ENCODE results near the gene COLQ. TPM values are rescaled to one million over a fixed set of nuclear protein-coding genes. Genes with fewer than 3 reads are reported as not detected.
"Not testable (repeated sequence)": the region's sequence is repeated elsewhere in the genome, so short reads cannot be mapped to it uniquely, and the experiment has no call there.

The COLQ gene
- total and polyA plus RNA-seq, 11 donors = 2.1 to 33.0 (median 10.7) TPM

- intact Hi-C loops (cut with DNase I) = no loop called here
- DNase-seq (no peak), ATAC-seq (no peak)
- Histone ChIP-seq H3K27me3 (no peaks in the 10 kb centered on the region), H3K27ac (peak overlapping the region in 1 of 12 donors; percentile 56), H3K9me3 (no peaks in the 10 kb centered on the region), H3K4me1 (peaks cover 0 to 12% (median 0%) of the 10 kb centered on the region in 12 donors), H3K4me3 (no peak overlapping the region), H3K36me3 (no peaks in the 10 kb centered on the region)
- TF ChIP-seq POLR2A (IDR thresholded peaks at IDR 0.05) (no peak), CTCF (IDR thresholded peaks at IDR 0.05) (no peak)
- 61 to 65% (median 64%) methylated on average over 2 of the region's 2 CpGs for WGBS, 4 donors
Observed at GRCh38 chr3:15536856-15537255, 15.3 kb upstream of the COLQ start.

- peak overlapping the region in 1 of 12 donors; percentile 56 for H3K27ac ChIP-seq
- WGBS, 4 donors = 94 to 100% (median 99%) methylated on average over 1 of the region's 1 CpG
- H3K27me3 ChIP-seq = no peaks in the 10 kb centered on the region
- H3K4me1 ChIP-seq = peaks cover 0 to 12% (median 0%) of the 10 kb centered on the region in 12 donors
- H3K9me3 ChIP-seq = no peaks in the 10 kb centered on the region
- no peak for TF ChIP-seq POLR2A (IDR thresholded peaks at IDR 0.05)
- no peak for TF ChIP-seq CTCF (IDR thresholded peaks at IDR 0.05)
- no peak for DNase-seq
- H3K4me3 ChIP-seq = no peak overlapping the region
- H3K36me3 ChIP-seq = no peaks in the 10 kb centered on the region
- intact Hi-C loops (cut with DNase I) = no loop called here
- ATAC-seq = no peak
Observed at GRCh38 chr3:15535732-15536131, 14.2 kb upstream of the COLQ start.

DNA sequence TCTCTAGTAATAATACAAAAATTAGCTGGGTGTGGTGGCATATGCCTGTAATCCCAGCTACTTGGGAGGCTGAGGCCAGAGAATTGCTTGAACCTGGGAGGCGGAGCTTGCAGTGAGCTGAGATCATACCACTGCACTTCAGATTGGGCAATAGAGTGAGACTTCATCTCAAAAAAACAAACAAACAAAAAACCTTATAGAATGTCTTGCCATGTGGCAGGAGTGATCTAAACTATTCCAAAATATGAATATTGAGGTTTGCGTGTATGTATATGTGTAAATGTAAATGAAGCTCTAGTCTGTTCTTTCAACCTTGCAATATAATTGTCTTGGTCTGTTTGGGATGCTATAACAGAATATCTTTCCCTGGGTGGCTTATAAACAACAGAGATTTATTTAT lies 11.1 kb upstream of the COLQ start:
- DNase-seq; intact Hi-C loops (cut with DNase I); H3K4me3 ChIP-seq; H3K27ac ChIP-seq; H3K36me3 ChIP-seq; H3K27me3 ChIP-seq; ATAC-seq; H3K9me3 ChIP-seq: not testable (repeated sequence)
- WGBS, 4 donors = 93 to 99% (median 98%) methylated on average over 2 of the region's 2 CpGs
- peaks cover 0 to 26% (median 0%) of the 10 kb centered on the region in 12 donors for H3K4me1 ChIP-seq

DNA sequence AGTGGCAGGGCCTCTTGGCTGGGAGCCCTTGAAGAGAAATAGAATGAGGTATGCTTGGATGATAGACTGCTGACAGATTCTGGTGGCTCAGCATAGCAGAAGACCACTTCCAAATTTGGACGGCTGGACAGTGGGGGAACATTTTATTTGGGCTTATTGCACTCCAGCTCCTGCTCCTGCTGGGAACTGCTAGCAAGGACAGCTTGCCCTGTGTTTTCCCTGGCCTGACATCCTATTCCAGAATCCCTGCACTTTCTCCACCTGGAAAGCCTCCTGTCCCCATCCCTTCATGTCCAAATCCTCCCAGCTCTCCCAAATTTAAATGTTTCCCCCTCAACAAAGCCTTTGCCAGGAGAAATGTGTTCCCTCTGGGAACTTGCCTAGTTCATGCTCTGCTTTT lies 9.8 kb upstream of the COLQ start:
- Histone ChIP-seq H3K4me3 (no peak overlapping the region), H3K27ac (no peak overlapping the region), H3K27me3 (no peaks in the 10 kb centered on the region), H3K9me3 (no peaks in the 10 kb centered on the region), H3K4me1 (peaks cover 0 to 19% (median 0%) of the 10 kb centered on the region in 12 donors), H3K36me3 (no peaks in the 10 kb centered on the region)
- intact Hi-C loops (cut with DNase I) = no loop called here
- TF ChIP-seq POLR2A (IDR thresholded peaks at IDR 0.05) (no peak), CTCF (IDR thresholded peaks at IDR 0.05) (no peak)
- DNase-seq (no peak), ATAC-seq (peak in 1 of 4 donors; percentile 14)
- 44 to 90% (median 74%) methylated on average over 1 of the region's 1 CpG for WGBS, 4 donors

GRCh38 chr3:15528854-15529537 lies 7.5 kb upstream of the COLQ start:
- no peaks in the 10 kb centered on the region for H3K36me3 ChIP-seq
- peaks cover 0 to 16% (median 5%) of the 10 kb centered on the region in 12 donors for H3K4me1 ChIP-seq
- DNase-seq = no peak
- H3K9me3 ChIP-seq = no peaks in the 10 kb centered on the region
- TF ChIP-seq POLR2A (IDR thresholded peaks at IDR 0.05) (no peak), CTCF (IDR thresholded peaks at IDR 0.05) (no peak)
- no peak for ATAC-seq
- peak overlapping the region in 1 of 12 donors; percentile 27 for H3K27ac ChIP-seq
- intact Hi-C loops (cut with DNase I) = no loop called here
- no peak overlapping the region for H3K4me3 ChIP-seq
- H3K27me3 ChIP-seq = no peaks in the 10 kb centered on the region
- WGBS, 4 donors = 84 to 90% (median 89%) methylated on average over 4 of the region's 4 CpGs

All from heart left ventricle (tissue), 16 donors.